ENCODE measurements around the gene CENPX.
A peak's percentile ranks its signal among the peaks of the same experiment; 100 is the strongest.

The CENPX gene

GRCh38 chr17:82023447-82024241, 966 bp upstream of the CENPX start:
- H3K4me3 ChIP-seq (ENCODE audit: low read length in 2 of 2), result peak overlapping the region; percentile 88 to 93
- peak overlapping the region; percentile 99 for H3K4me2 ChIP-seq (ENCODE audit: insufficient read depth, low read length, poor library complexity, severe bottlenecking)
- no peak overlapping the region for H4K8ac ChIP-seq (ENCODE audit: low read depth, low read length)
- no peaks in the 10 kb centered on the region for H3K27me3 ChIP-seq (ENCODE audit: control insufficient read depth in 3 of 3, insufficient read depth in 3 of 3, low read depth in 1 of 3, low read length in 3 of 3)
- no peak for DNase-seq (ENCODE audit: low spot score)
- H4K91ac ChIP-seq (ENCODE audit: low read depth, low read length, poor library complexity), result no peak overlapping the region
- peaks cover 21% of the 10 kb centered on the region in 2 donors for H3K36me3 ChIP-seq (replicated peaks in 1 of 2; ENCODE audit: control insufficient read depth in 2 of 2, insufficient read depth in 2 of 2, low read length in 2 of 2)
- H3K14ac ChIP-seq (ENCODE audit: low read length), result peak overlapping the region; percentile 94
- H3K18ac ChIP-seq (ENCODE audit: low read length), result peak overlapping the region; percentile 96
- H2BK12ac ChIP-seq (ENCODE audit: low read length), result peak overlapping the region; percentile 75
- peak overlapping the region; percentile 98 for H3K9ac ChIP-seq (ENCODE audit: low read depth, low read length, poor library complexity)
- H3K27ac ChIP-seq (replicated peaks; ENCODE audit: low read length), result no peak overlapping the region
- peaks cover 9 to 16% of the 10 kb centered on the region in 2 donors for H3K4me1 ChIP-seq (ENCODE audit: control insufficient read depth in 2 of 2, insufficient read depth in 1 of 2, low read depth in 1 of 2, low read length in 2 of 2)
- H3K4ac ChIP-seq (ENCODE audit: low read length), result peak overlapping the region; percentile 66
- H2BK120ac ChIP-seq (ENCODE audit: low read depth, low read length), result peak overlapping the region; percentile 8
- H2BK5ac ChIP-seq (ENCODE audit: low read length), result peak overlapping the region; percentile 90
- peak overlapping the region; percentile 73 for H3K23ac ChIP-seq (ENCODE audit: low read depth, low read length, poor library complexity)
- peak overlapping the region; percentile 97 for H2AFZ ChIP-seq (ENCODE audit: low read length)
- peaks cover 0 to 2% of the 10 kb centered on the region in 2 donors for H3K9me3 ChIP-seq (replicated peaks in 1 of 2; ENCODE audit: control insufficient read depth in 2 of 2, insufficient read depth in 1 of 2, low read depth in 1 of 2, low read length in 2 of 2)
- H2BK15ac ChIP-seq (ENCODE audit: low read length), result peak overlapping the region; percentile 96
- no CpG with 5 or more reads among the region's 55 CpGs for WGBS, 2 donors (ENCODE audit: extremely low coverage in 2 of 2, insufficient read length in 2 of 2, insufficient replicate concordance in 1 of 2)
- H2AK5ac ChIP-seq (ENCODE audit: low read depth, low read length), result peak overlapping the region; percentile 98
- peaks cover 30% of the 10 kb centered on the region for H3K79me1 ChIP-seq (ENCODE audit: low read depth, low read length)

DNA sequence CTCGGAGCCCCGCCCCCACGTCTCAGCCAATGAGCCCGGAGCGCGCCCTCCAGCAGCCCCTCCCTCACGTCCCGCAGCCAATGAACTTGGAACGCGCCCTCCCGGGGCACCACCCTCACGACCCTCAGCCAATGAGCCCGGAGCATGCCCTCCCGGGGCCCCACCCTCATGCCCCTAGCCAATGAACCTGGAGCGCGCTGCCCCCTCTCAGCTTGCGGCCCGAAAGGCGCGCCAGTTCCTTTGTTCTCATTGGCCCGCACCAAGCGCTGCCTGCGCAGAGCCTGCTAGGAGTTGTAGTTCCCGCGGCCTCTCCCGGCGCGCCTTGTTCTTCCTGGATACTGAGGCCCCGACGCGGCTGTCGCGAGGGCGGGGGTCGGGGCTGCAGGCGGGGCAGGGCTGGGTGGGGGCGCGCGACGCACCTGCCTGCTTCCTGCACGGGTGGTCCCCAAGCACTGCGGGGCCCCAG, 336 bp upstream of the CENPX start, which contains the start of gene LRRC45:
Gene LRRC45, plus strand, starts transcription at position 325 of the 466 bp plus-strand sequence. CDS start 339 bp downstream, outside the sequence.
- Histone ChIP-seq H3K4ac (ENCODE audit: low read length) (peak within 1 kb of the TSS; percentile 66), H3K4me2 (ENCODE audit: insufficient read depth, low read length, poor library complexity, severe bottlenecking) (peak within 1 kb of the TSS; percentile 99), H3K9me3 (replicated peaks in 1 of 2; ENCODE audit: control insufficient read depth in 2 of 2, insufficient read depth in 1 of 2, low read depth in 1 of 2, low read length in 2 of 2) (peaks cover 0 to 2% of the 10 kb centered on the region in 2 donors), H3K4me1 (ENCODE audit: control insufficient read depth in 2 of 2, insufficient read depth in 1 of 2, low read depth in 1 of 2, low read length in 2 of 2) (peaks cover 9 to 16% of the 10 kb centered on the region in 2 donors), H3K79me1 (ENCODE audit: low read depth, low read length) (peaks cover 30% of the 10 kb centered on the region), H2BK5ac (ENCODE audit: low read length) (peak within 1 kb of the TSS; percentile 90), H3K4me3 (ENCODE audit: low read length in 2 of 2) (peak within 1 kb of the TSS; percentile 93 to 98), H3K27me3 (ENCODE audit: control insufficient read depth in 3 of 3, insufficient read depth in 3 of 3, low read depth in 1 of 3, low read length in 3 of 3) (no peaks in the 10 kb centered on the region), H2AFZ (ENCODE audit: low read length) (peak within 1 kb of the TSS; percentile 97), H3K36me3 (replicated peaks in 1 of 2; ENCODE audit: control insufficient read depth in 2 of 2, insufficient read depth in 2 of 2, low read length in 2 of 2) (peaks cover 20 to 26% of the 10 kb centered on the region in 2 donors), H4K8ac (ENCODE audit: low read depth, low read length) (no peak within 1 kb of the TSS), H3K27ac (replicated peaks; ENCODE audit: low read length) (no peak within 1 kb of the TSS), H2BK120ac (ENCODE audit: low read depth, low read length) (peak within 1 kb of the TSS; percentile 8), H2AK5ac (ENCODE audit: low read depth, low read length) (peak within 1 kb of the TSS; percentile 98), H3K23ac (ENCODE audit: low read depth, low read length, poor library complexity) (peak within 1 kb of the TSS; percentile 91), H4K91ac (ENCODE audit: low read depth, low read length, poor library complexity) (no peak within 1 kb of the TSS), H3K14ac (ENCODE audit: low read length) (peak within 1 kb of the TSS; percentile 94), H2BK15ac (ENCODE audit: low read length) (peak within 1 kb of the TSS; percentile 96), H2BK12ac (ENCODE audit: low read length) (peak within 1 kb of the TSS; percentile 90), H3K9ac (ENCODE audit: low read depth, low read length, poor library complexity) (peak within 1 kb of the TSS; percentile 98), H3K18ac (ENCODE audit: low read length) (peak within 1 kb of the TSS; percentile 96)
- no CpG with 5 or more reads among the region's 42 CpGs for WGBS, 2 donors (ENCODE audit: extremely low coverage in 2 of 2, insufficient read length in 2 of 2, insufficient replicate concordance in 1 of 2)
- DNase-seq (ENCODE audit: low spot score), result peak; percentile 99

DNA sequence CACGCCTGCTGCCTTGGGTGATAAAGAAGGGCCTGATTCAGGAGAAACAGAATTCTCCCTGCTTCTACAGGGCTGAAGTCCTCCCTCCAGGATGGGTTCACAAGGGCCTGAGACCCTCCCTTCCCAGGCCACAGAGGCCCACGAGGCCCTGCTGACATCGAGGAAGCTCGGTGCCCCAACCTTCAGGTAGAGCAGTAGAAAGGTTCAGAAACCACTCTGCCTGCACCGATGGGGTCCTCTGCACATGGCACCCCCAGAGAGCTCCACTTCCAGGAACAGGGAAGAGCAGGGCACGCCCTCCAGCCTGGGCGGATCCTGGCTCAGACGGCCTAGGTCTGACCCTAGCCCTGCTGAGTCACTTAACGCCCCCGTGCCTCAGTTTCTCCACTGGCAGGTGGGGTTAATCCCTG, 773 bp downstream of the CENPX start:
- no peak for DNase-seq (ENCODE audit: low spot score)
- no CpG with 5 or more reads among the region's 10 CpGs for WGBS, 2 donors (ENCODE audit: extremely low coverage in 2 of 2, insufficient read length in 2 of 2, insufficient replicate concordance in 1 of 2)
- Histone ChIP-seq H3K9ac (ENCODE audit: low read depth, low read length, poor library complexity) (peak overlapping the region; percentile 92), H3K9me3 (replicated peaks in 1 of 2; ENCODE audit: control insufficient read depth in 2 of 2, insufficient read depth in 1 of 2, low read depth in 1 of 2, low read length in 2 of 2) (peaks cover 0 to 2% of the 10 kb centered on the region in 2 donors), H2AFZ (ENCODE audit: low read length) (peak overlapping the region; percentile 91), H2BK120ac (ENCODE audit: low read depth, low read length) (no peak overlapping the region), H3K27me3 (ENCODE audit: control insufficient read depth in 3 of 3, insufficient read depth in 3 of 3, low read depth in 1 of 3, low read length in 3 of 3) (no peaks in the 10 kb centered on the region), H3K4me2 (ENCODE audit: insufficient read depth, low read length, poor library complexity, severe bottlenecking) (peak overlapping the region; percentile 99), H3K4me3 (ENCODE audit: low read length in 2 of 2) (peak overlapping the region; percentile 81 to 98), H3K79me1 (ENCODE audit: low read depth, low read length) (peaks cover 30% of the 10 kb centered on the region), H3K14ac (ENCODE audit: low read length) (no peak overlapping the region), H3K4me1 (ENCODE audit: control insufficient read depth in 2 of 2, insufficient read depth in 1 of 2, low read depth in 1 of 2, low read length in 2 of 2) (peaks cover 9 to 16% of the 10 kb centered on the region in 2 donors), H2AK5ac (ENCODE audit: low read depth, low read length) (peak overlapping the region; percentile 91), H3K23ac (ENCODE audit: low read depth, low read length, poor library complexity) (peak overlapping the region; percentile 73), H3K36me3 (replicated peaks in 1 of 2; ENCODE audit: control insufficient read depth in 2 of 2, insufficient read depth in 2 of 2, low read length in 2 of 2) (peaks cover 14 to 33% of the 10 kb centered on the region in 2 donors), H3K27ac (replicated peaks; ENCODE audit: low read length) (no peak overlapping the region), H2BK15ac (ENCODE audit: low read length) (no peak overlapping the region), H3K4ac (ENCODE audit: low read length) (no peak overlapping the region), H4K91ac (ENCODE audit: low read depth, low read length, poor library complexity) (no peak overlapping the region), H2BK12ac (ENCODE audit: low read length) (peak overlapping the region; percentile 90), H3K18ac (ENCODE audit: low read length) (peak overlapping the region; percentile 77), H2BK5ac (ENCODE audit: low read length) (no peak overlapping the region), H4K8ac (ENCODE audit: low read depth, low read length) (no peak overlapping the region)
